ENCODE results near the gene ATP11B. TPM values are rescaled to one million over a fixed set of nuclear protein-coding genes. Genes with fewer than 3 reads are reported as not detected.
A peak's percentile ranks its signal among the peaks of the same experiment; 100 is the strongest.

ATP11B gene
- total RNA-seq, 1 donor from 2014 or later: 59.0 TPM

GRCh38 chr3:182913889-182914288 lies 120.6 kb downstream of the ATP11B start:
- Histone ChIP-seq H3K9me3 (ENCODE audit: control insufficient read depth in 3 of 3, low read length in 3 of 3) (no peaks in the 10 kb centered on the region), H3K27ac (ENCODE audit: low read depth, low read length) (no peak overlapping the region), H3K4me3 (ENCODE audit: low read length in 3 of 3) (no peak overlapping the region), H3K9ac (ENCODE audit: low read depth in 1 of 3, low read length in 3 of 3) (no peak overlapping the region), H3K4me1 (ENCODE audit: control insufficient read depth in 3 of 3, insufficient read depth in 3 of 3, low read length in 3 of 3) (peaks cover 2 to 5% (median 2%) of the 10 kb centered on the region in 3 donors), H3K36me3 (ENCODE audit: control insufficient read depth in 3 of 3, insufficient read depth in 3 of 3, low read length in 3 of 3) (peaks cover 0 to 5% (median 4%) of the 10 kb centered on the region in 3 donors), H3K27me3 (ENCODE audit: control insufficient read depth in 3 of 3, insufficient read depth in 3 of 3, low read length in 3 of 3) (no peaks in the 10 kb centered on the region)

- Histone ChIP-seq H3K4me3 (ENCODE audit: low read length in 3 of 3) (no peak overlapping the region), H3K36me3 (ENCODE audit: control insufficient read depth in 3 of 3, insufficient read depth in 3 of 3, low read length in 3 of 3) (peaks cover 0 to 5% (median 4%) of the 10 kb centered on the region in 3 donors)
Measured at GRCh38 chr3:182914341-182914740, 121.0 kb downstream of the ATP11B start.

GRCh38 chr3:182917134-182917533 lies 123.8 kb downstream of the ATP11B start:
- peaks cover 4 to 9% (median 6%) of the 10 kb centered on the region in 3 donors for H3K4me1 ChIP-seq (ENCODE audit: control insufficient read depth in 3 of 3, insufficient read depth in 3 of 3, low read length in 3 of 3)

More at GRCh38 chr3:182914341-182914740, 121.0 kb downstream of the ATP11B start:
- Histone ChIP-seq H3K27ac (ENCODE audit: low read depth, low read length) (no peak overlapping the region), H3K27me3 (ENCODE audit: control insufficient read depth in 3 of 3, insufficient read depth in 3 of 3, low read length in 3 of 3) (no peaks in the 10 kb centered on the region), H3K9me3 (ENCODE audit: control insufficient read depth in 3 of 3, low read length in 3 of 3) (no peaks in the 10 kb centered on the region), H3K4me1 (ENCODE audit: control insufficient read depth in 3 of 3, insufficient read depth in 3 of 3, low read length in 3 of 3) (peaks cover 2 to 5% (median 2%) of the 10 kb centered on the region in 3 donors), H3K9ac (ENCODE audit: low read depth in 1 of 3, low read length in 3 of 3) (no peak overlapping the region)

GRCh38 chr3:182919866-182920357 lies 126.6 kb downstream of the ATP11B start:
- H3K27ac ChIP-seq (ENCODE audit: low read depth, low read length): no peak overlapping the region
- no peaks in the 10 kb centered on the region for H3K9me3 ChIP-seq (ENCODE audit: control insufficient read depth in 3 of 3, low read length in 3 of 3)
- H3K4me1 ChIP-seq (ENCODE audit: control insufficient read depth in 3 of 3, insufficient read depth in 3 of 3, low read length in 3 of 3): peaks cover 2 to 9% (median 6%) of the 10 kb centered on the region in 3 donors

More at GRCh38 chr3:182917134-182917533, 123.8 kb downstream of the ATP11B start:
- Histone ChIP-seq H3K36me3 (ENCODE audit: control insufficient read depth in 3 of 3, insufficient read depth in 3 of 3, low read length in 3 of 3) (peaks cover 0 to 5% (median 4%) of the 10 kb centered on the region in 3 donors), H3K4me3 (ENCODE audit: low read length in 3 of 3) (peak overlapping the region in 2 of 3 donors; percentile 2 to 10), H3K9me3 (ENCODE audit: control insufficient read depth in 3 of 3, low read length in 3 of 3) (no peaks in the 10 kb centered on the region), H3K9ac (ENCODE audit: low read depth in 1 of 3, low read length in 3 of 3) (no peak overlapping the region), H3K27ac (ENCODE audit: low read depth, low read length) (no peak overlapping the region), H3K27me3 (ENCODE audit: control insufficient read depth in 3 of 3, insufficient read depth in 3 of 3, low read length in 3 of 3) (no peaks in the 10 kb centered on the region)

GRCh38 chr3:182920515-182921084 lies 127.3 kb downstream of the ATP11B start:
- peaks cover 7 to 13% (median 9%) of the 10 kb centered on the region in 3 donors for H3K4me1 ChIP-seq (ENCODE audit: control insufficient read depth in 3 of 3, insufficient read depth in 3 of 3, low read length in 3 of 3)
- H3K27me3 ChIP-seq (ENCODE audit: control insufficient read depth in 3 of 3, insufficient read depth in 3 of 3, low read length in 3 of 3): no peaks in the 10 kb centered on the region
- H3K4me3 ChIP-seq (ENCODE audit: low read length in 3 of 3): no peak overlapping the region
- H3K9me3 ChIP-seq (ENCODE audit: control insufficient read depth in 3 of 3, low read length in 3 of 3): no peaks in the 10 kb centered on the region
- no peaks in the 10 kb centered on the region for H3K36me3 ChIP-seq (ENCODE audit: control insufficient read depth in 3 of 3, insufficient read depth in 3 of 3, low read length in 3 of 3)
- no peak overlapping the region for H3K9ac ChIP-seq (ENCODE audit: low read depth in 1 of 3, low read length in 3 of 3)
- H3K27ac ChIP-seq (ENCODE audit: low read depth, low read length): no peak overlapping the region

More at GRCh38 chr3:182919866-182920357, 126.6 kb downstream of the ATP11B start:
- Histone ChIP-seq H3K4me3 (ENCODE audit: low read length in 3 of 3) (no peak overlapping the region), H3K9ac (ENCODE audit: low read depth in 1 of 3, low read length in 3 of 3) (no peak overlapping the region), H3K27me3 (ENCODE audit: control insufficient read depth in 3 of 3, insufficient read depth in 3 of 3, low read length in 3 of 3) (no peaks in the 10 kb centered on the region), H3K36me3 (ENCODE audit: control insufficient read depth in 3 of 3, insufficient read depth in 3 of 3, low read length in 3 of 3) (no peaks in the 10 kb centered on the region)

GRCh38 chr3:182921665-182922355 lies 128.5 kb downstream of the ATP11B start:
- Histone ChIP-seq H3K9me3 (ENCODE audit: control insufficient read depth in 3 of 3, low read length in 3 of 3) (no peaks in the 10 kb centered on the region), H3K36me3 (ENCODE audit: control insufficient read depth in 3 of 3, insufficient read depth in 3 of 3, low read length in 3 of 3) (no peaks in the 10 kb centered on the region), H3K9ac (ENCODE audit: low read depth in 1 of 3, low read length in 3 of 3) (no peak overlapping the region), H3K27me3 (ENCODE audit: control insufficient read depth in 3 of 3, insufficient read depth in 3 of 3, low read length in 3 of 3) (no peaks in the 10 kb centered on the region), H3K4me3 (ENCODE audit: low read length in 3 of 3) (no peak overlapping the region), H3K4me1 (ENCODE audit: control insufficient read depth in 3 of 3, insufficient read depth in 3 of 3, low read length in 3 of 3) (peaks cover 9 to 18% (median 11%) of the 10 kb centered on the region in 3 donors), H3K27ac (ENCODE audit: low read depth, low read length) (no peak overlapping the region)

GRCh38 chr3:182925330-182925943 lies 132.1 kb downstream of the ATP11B start:
- peak overlapping the region in 2 of 3 donors; percentile 51 to 57 for H3K9ac ChIP-seq (ENCODE audit: low read depth in 1 of 3, low read length in 3 of 3)
- H3K27me3 ChIP-seq (ENCODE audit: control insufficient read depth in 3 of 3, insufficient read depth in 3 of 3, low read length in 3 of 3): no peaks in the 10 kb centered on the region
- H3K36me3 ChIP-seq (ENCODE audit: control insufficient read depth in 3 of 3, insufficient read depth in 3 of 3, low read length in 3 of 3): no peaks in the 10 kb centered on the region
- H3K9me3 ChIP-seq (ENCODE audit: control insufficient read depth in 3 of 3, low read length in 3 of 3): no peaks in the 10 kb centered on the region
- H3K4me3 ChIP-seq (ENCODE audit: low read length in 3 of 3): peak overlapping the region; percentile 25 to 56 (median 35)
- H3K27ac ChIP-seq (ENCODE audit: low read depth, low read length): peak overlapping the region; percentile 55
- peaks cover 9 to 14% (median 9%) of the 10 kb centered on the region in 3 donors for H3K4me1 ChIP-seq (ENCODE audit: control insufficient read depth in 3 of 3, insufficient read depth in 3 of 3, low read length in 3 of 3)

GRCh38 chr3:182925944-182926337 lies 132.6 kb downstream of the ATP11B start:
- Histone ChIP-seq H3K9me3 (ENCODE audit: control insufficient read depth in 3 of 3, low read length in 3 of 3) (no peaks in the 10 kb centered on the region), H3K4me3 (ENCODE audit: low read length in 3 of 3) (peak overlapping the region in 1 of 3 donors; percentile 35), H3K27me3 (ENCODE audit: control insufficient read depth in 3 of 3, insufficient read depth in 3 of 3, low read length in 3 of 3) (no peaks in the 10 kb centered on the region), H3K36me3 (ENCODE audit: control insufficient read depth in 3 of 3, insufficient read depth in 3 of 3, low read length in 3 of 3) (no peaks in the 10 kb centered on the region), H3K4me1 (ENCODE audit: control insufficient read depth in 3 of 3, insufficient read depth in 3 of 3, low read length in 3 of 3) (peaks cover 9 to 11% (median 9%) of the 10 kb centered on the region in 3 donors), H3K27ac (ENCODE audit: low read depth, low read length) (peak overlapping the region; percentile 55), H3K9ac (ENCODE audit: low read depth in 1 of 3, low read length in 3 of 3) (no peak overlapping the region)

- Histone ChIP-seq H3K36me3 (ENCODE audit: control insufficient read depth in 3 of 3, insufficient read depth in 3 of 3, low read length in 3 of 3) (no peaks in the 10 kb centered on the region), H3K27ac (ENCODE audit: low read depth, low read length) (no peak overlapping the region), H3K27me3 (ENCODE audit: control insufficient read depth in 3 of 3, insufficient read depth in 3 of 3, low read length in 3 of 3) (no peaks in the 10 kb centered on the region), H3K4me3 (ENCODE audit: low read length in 3 of 3) (no peak overlapping the region), H3K9me3 (ENCODE audit: control insufficient read depth in 3 of 3, low read length in 3 of 3) (no peaks in the 10 kb centered on the region), H3K4me1 (ENCODE audit: control insufficient read depth in 3 of 3, insufficient read depth in 3 of 3, low read length in 3 of 3) (peaks cover 8 to 13% (median 9%) of the 10 kb centered on the region in 3 donors), H3K9ac (ENCODE audit: low read depth in 1 of 3, low read length in 3 of 3) (no peak overlapping the region)
Measured at GRCh38 chr3:182935803-182936202, 142.5 kb downstream of the ATP11B start.
